K562 (cell line): Measurements from ENCODE around the gene POLD3. TPM values are rescaled to one million over a fixed set of nuclear protein-coding genes. Genes with fewer than 3 reads are reported as not detected.

Source experiments
- ATAC-seq: fragments of 200-7000 bp; cut with Tn5 transposase; 3 replicates; pipeline ENCODE4 v1.9.1; 2020; ENCODE audit warnings: moderate library complexity
- BruUV-seq: library from RNA; stranded (reverse); fragments of 400-500 nt; replicated peaks from 2 replicates; lab custom pipeline; 2021; lab: Mats Ljungman, UMichigan
- CTCF ChIA-PET: fragments of 300-600 bp; formaldehyde crosslinking; extraction: SDS; loops from one replicate; lab custom pipeline; 2021; ENCODE audit warnings: low intra/inter-chr PET ratio; lab: Yijun Ruan, JAX
- POLR2A ChIA-PET: fragments of 300-600, 350-650 bp; sonication (Branson Sonifier 250); formaldehyde crosslinking; extraction: SDS; loops from one replicate; lab custom pipeline; 2021; ENCODE audit warnings: antibody characterized with exemption, inconsistent platforms; lab: Yijun Ruan, JAX
- DNase-seq, 4 experiments: peaks; one replicate each; pipeline versions ENCODE4 v3.0.0 to v3.0.0-alpha.2; 2011 to 2018; ENCODE audit warnings: low spot score in 3 of 4, mixed read lengths in 3 of 4; ENCODE audit errors: extremely low read depth in 1 of 4
- FAIRE-seq: peaks from 2 replicates; lab custom pipeline; 2011; peaks lifted over from hg19 to GRCh38; lab: Jason Lieb, UNC
- H2AFZ ChIP-seq: 2 replicates; pipeline ENCODE4 v1.6.0; 2011; ENCODE audit warnings: low read depth, low read length, control low read depth, inconsistent platforms
- H3K27ac ChIP-seq: fragments of 200-600 bp; 3 replicates; pipeline ENCODE4 v1.8.0; 2011; ENCODE audit warnings: low read depth, mild to moderate bottlenecking, control low read depth, inconsistent platforms, low read length, moderate library complexity, mixed read lengths; ENCODE audit errors: extremely low read depth
- H3K27me3 ChIP-seq, 2 experiments: fragments of 300-600 bp in 1 of 2; 2 replicates in 1 of 2; 3 replicates in 1 of 2; pipeline versions ENCODE4 v1.6.0 to v1.8.0; 2011; ENCODE audit warnings: inconsistent platforms in 2 of 2, low read length in 2 of 2, mild to moderate bottlenecking in 1 of 2, mixed read lengths in 1 of 2, moderate library complexity in 1 of 2; ENCODE audit not compliant: control insufficient read depth in 2 of 2, insufficient read depth in 2 of 2
- H3K36me3 ChIP-seq: fragments of 300-600 bp; 3 replicates; pipeline ENCODE4 v1.8.0; 2011; ENCODE audit warnings: mild to moderate bottlenecking, low read length, inconsistent platforms; ENCODE audit not compliant: control insufficient read depth, insufficient read depth
- H3K4me1 ChIP-seq, 2 experiments: fragments of 200-600 bp in 1 of 2; replicated peaks in 1 of 2; 2 replicates in 1 of 2; 3 replicates in 1 of 2; pipeline versions ENCODE4 v1.5.1 to v1.8.0; 2011; ENCODE audit warnings: inconsistent platforms in 2 of 2, low read length in 2 of 2, mild to moderate bottlenecking in 1 of 2, mixed read lengths in 1 of 2, moderate library complexity in 1 of 2; ENCODE audit not compliant: control insufficient read depth in 2 of 2, insufficient read depth in 2 of 2
- H3K4me2 ChIP-seq: 2 replicates; pipeline ENCODE4 v1.6.1; 2011; ENCODE audit warnings: low read length, control low read depth, inconsistent platforms, mixed read lengths; ENCODE audit not compliant: insufficient read depth
- H3K4me3 ChIP-seq: fragments of 200-600 bp; sonication (generic), shearing (Covaris generic); 2 replicates; pipeline ENCODE4 v1.5.1; 2016; ENCODE audit warnings: control low read depth, inconsistent platforms
- H3K79me2 ChIP-seq: fragments of 200-600 bp; 3 replicates; pipeline ENCODE4 v1.8.0; 2011; ENCODE audit warnings: low read length, inconsistent platforms; ENCODE audit not compliant: control insufficient read depth, insufficient read depth
- H3K9ac ChIP-seq, 2 experiments: 2 replicates each; pipeline versions ENCODE4 v1.6.0 to v1.6.1; 2011; ENCODE audit warnings: low read depth in 2 of 2, low read length in 2 of 2, control low read depth in 1 of 2, inconsistent platforms in 1 of 2, mild to moderate bottlenecking in 1 of 2, mixed read lengths in 1 of 2; ENCODE audit not compliant: insufficient read depth in 1 of 2
- H3K9me1 ChIP-seq: one replicate; pipeline ENCODE4 v1.6.0; 2011; ENCODE audit warnings: inconsistent platforms, mild to moderate bottlenecking, low read length, moderate library complexity; ENCODE audit not compliant: control insufficient read depth, insufficient read depth
- H3K9me3 ChIP-seq: replicated peaks from 2 replicates; pipeline ENCODE4 v1.5.1; 2011; ENCODE audit warnings: low read depth, low read length, inconsistent platforms; ENCODE audit not compliant: control insufficient read depth, insufficient read depth
- H4K20me1 ChIP-seq: replicated peaks from 2 replicates; pipeline ENCODE4 v1.6.1; 2011; ENCODE audit warnings: low read length, inconsistent platforms, mixed read lengths; ENCODE audit not compliant: control insufficient read depth, insufficient read depth
- ATF3 ChIP-seq, 2 experiments: fragments of 450-650 bp in 1 of 2; sonication (generic) in 1 of 2; formaldehyde crosslinking in 1 of 2; IDR thresholded peaks in 1 of 2; conservative IDR thresholded peaks in 1 of 2; 2 replicates each; pipeline versions ENCODE4 v1.6.1 to v1.8.1; 2016 to 2023; ENCODE audit warnings: mild to moderate bottlenecking in 2 of 2, moderate library complexity in 2 of 2, inconsistent platforms in 1 of 2, missing genetic modification reagents in 1 of 2
- BCLAF1 ChIP-seq, 2 experiments: fragments of 450-650 bp in 1 of 2; IDR thresholded peaks; 2 replicates each; pipeline ENCODE4 v1.6.1; 2011 to 2017; ENCODE audit warnings: low read depth in 2 of 2, antibody characterized with exemption in 1 of 2, borderline replicate concordance in 1 of 2, low read length in 1 of 2, mild to moderate bottlenecking in 1 of 2, mixed read lengths in 1 of 2; ENCODE audit not compliant: control insufficient read depth in 1 of 2
- C11orf30 ChIP-seq: fragments of 450-650 bp; IDR thresholded peaks from 2 replicates; pipeline ENCODE4 v1.6.1; 2016; ENCODE audit warnings: low read depth, mild to moderate bottlenecking
- CCNT2 ChIP-seq: IDR thresholded peaks from 2 replicates; pipeline ENCODE4 v1.6.1; 2011; ENCODE audit warnings: borderline replicate concordance, low read depth, mild to moderate bottlenecking, moderate library complexity, mixed read lengths, low read length; ENCODE audit not compliant: insufficient read length; ENCODE audit errors: extremely low read depth
- CEBPG ChIP-seq, 3 experiments: fragments of 200-800 bp in 1 of 3; sonication (Bioruptor generic) in 1 of 3; sonication (generic) in 1 of 3; formaldehyde crosslinking in 1 of 3; IDR thresholded peaks in 2 of 3; conservative IDR thresholded peaks in 1 of 3; 2 replicates each; pipeline versions ENCODE4 v1.6.1 to v1.8.0; 2016 to 2022; ENCODE audit warnings: missing compliant biosample characterization in 2 of 3, missing genetic modification characterization in 2 of 3, mild to moderate bottlenecking in 1 of 3, missing genetic modification reagents in 1 of 3
- DMBX1 ChIP-seq: fragments of 250-450 bp; sonication (Bioruptor Pico); IDR thresholded peaks from 2 replicates; pipeline ENCODE4 v1.8.0; 2022; ENCODE audit warnings: inconsistent platforms, mild to moderate bottlenecking, moderate library complexity, borderline replicate concordance
- GATAD2B ChIP-seq: fragments of 450-650 bp; IDR thresholded peaks from 2 replicates; pipeline ENCODE4 v1.6.1; 2017; ENCODE audit warnings: mild to moderate bottlenecking, borderline replicate concordance
- HMGN3 ChIP-seq: IDR thresholded peaks from 2 replicates; pipeline ENCODE4 v1.6.1; 2011; ENCODE audit warnings: borderline replicate concordance, low read depth, mild to moderate bottlenecking, mixed read lengths, low read length; ENCODE audit not compliant: insufficient read length; ENCODE audit errors: extremely low read depth
- JUND ChIP-seq, 2 experiments: IDR thresholded peaks; 2 replicates in 1 of 2; 3 replicates in 1 of 2; pipeline ENCODE4 v1.6.1; 2011; ENCODE audit warnings: borderline replicate concordance in 2 of 2, low read depth in 2 of 2, low read length in 2 of 2, improper control_type of control experiment in 1 of 2, missing biosample characterization in 1 of 2, missing genetic modification characterization in 1 of 2, missing genetic modification reagents in 1 of 2
- LEF1 ChIP-seq: fragments of 450-650 bp; IDR thresholded peaks from 2 replicates; pipeline ENCODE4 v1.6.1; 2016; ENCODE audit warnings: mild to moderate bottlenecking
- MAFK ChIP-seq: IDR thresholded peaks from 2 replicates; pipeline ENCODE4 v1.6.1; 2011; ENCODE audit warnings: low read length, improper control_type of control experiment
- NFE2L1 ChIP-seq: fragments of 450-650 bp; IDR thresholded peaks from 2 replicates; pipeline ENCODE4 v1.6.1; 2016; ENCODE audit warnings: missing genetic modification characterization, low read depth, mild to moderate bottlenecking, missing compliant biosample characterization, moderate library complexity, borderline replicate concordance
- NR4A1 ChIP-seq, 2 experiments: fragments of 250-450 bp in 1 of 2; fragments of 450-650 bp in 1 of 2; sonication (Bioruptor Pico) in 1 of 2; IDR thresholded peaks; 2 replicates each; pipeline versions ENCODE4 v1.4.0 to v1.6.1; 2016 to 2020; ENCODE audit warnings: mild to moderate bottlenecking in 2 of 2, missing compliant biosample characterization in 1 of 2, missing genetic modification characterization in 1 of 2, moderate library complexity in 1 of 2
- ZNF316 ChIP-seq: fragments of 450-650 bp; IDR thresholded peaks from 2 replicates; pipeline ENCODE4 v1.6.1; 2016
- WGBS: fragments of 100-300 bp; shearing (Covaris generic); methylation state at CpG from one replicate; pipeline ENCODE4 v1.1.6; 2016; ENCODE audit warnings: low coverage, mixed read lengths; ENCODE audit not compliant: insufficient coverage; ENCODE audit errors: missing lambda C conversion rate; 5-methylcytosine and 5-hydroxymethylcytosine counted together
- in situ Hi-C: fragments of 300-500 bp; cut with MboI; formaldehyde crosslinking; loops from 4 replicates; pipeline ENCODE4 v1.15.0; 2018; ENCODE audit warnings: inconsistent platforms, mixed read lengths
- intact Hi-C: fragments of 100-400 bp; cut with micrococcal nuclease; formaldehyde crosslinking; loops from 2 replicates; pipeline ENCODE4 v1.14.2; 2022
- polyA plus RNA-seq, 8 experiments: library from polyadenylated mRNA; depleted of rRNA in 4 of 8; stranded (reverse) in 5 of 8; unstranded in 3 of 8; fragments of >200 nt; fragmentation: Nextera tagmentation in 2 of 8; fragmentation: Illumina TruSeq in 1 of 8; extraction: Ambion mirVana in 2 of 8; extraction: Trizol in 1 of 8; gene quantifications; 2 replicates each; pipeline versions ENCODE4 v1.2.1 to v1.2.3, GENCODE V29; 2011 to 2014; ENCODE audit warnings: inconsistent platforms in 1 of 8, missing spikeins in 1 of 8
- total RNA-seq, 7 experiments: library from RNA; depleted of rRNA in 6 of 7; stranded (reverse); fragments of >200 nt in 6 of 7; fragmentation: Illumina TruSeq in 2 of 7; extraction: Trizol in 2 of 7; gene quantifications; 2 replicates each; pipeline versions ENCODE4 v1.2.1 to v1.2.3, GENCODE V29; 2011 to 2021; ENCODE audit warnings: low replicate concordance in 1 of 7

Gene POLD3
- total and polyA plus RNA-seq, 9 of the 15 experiments (the other 6 are each of a cell fraction or from before 2014, with no cell fraction given) = 10.6 to 40.1 (median 24.6) TPM

GRCh38 chr11:74641905-74642304 is 49.5 kb downstream of the POLD3 start:
- WGBS = 54% methylated on average over 4 of the region's 4 CpGs
- POLR2A ChIA-PET = interaction anchor here (0.8 to 2.1 kb wide), 7 partner anchors 9 to 198 kb away, joined by 3 to 8 read pairs (median 4); no protein-coding TSS in a partner anchor
- 0 out of 2 replicates have a peak, but pooled peaks have one; percentile 21 for TF ChIP-seq DMBX1 (CRISPR knock-in tag)
- TF ChIP-seq CCNT2 = no peak
- peak; percentile 60; the same call in 1 of the 2 replicates for TF ChIP-seq C11orf30
- no peak for TF ChIP-seq LEF1
- peak; percentile 75 for TF ChIP-seq CEBPG (CRISPR knock-in tag; IDR thresholded peaks at IDR 0.05)
- peak; percentile 81 to 87 for TF ChIP-seq CEBPG (tag; conservative IDR thresholded peaks at IDR 0.05 in 1 of 2, IDR thresholded peaks at IDR 0.05 in 1 of 2)
- no peak for TF ChIP-seq BCLAF1 (IDR thresholded peaks at IDR 0.05; ENCODE audit: borderline replicate concordance in 1 of 2, control insufficient read depth in 1 of 2, low read depth in 2 of 2, low read length in 1 of 2)
- peak; percentile 71 for TF ChIP-seq ZNF316
- TF ChIP-seq ATF3 (IDR thresholded peaks at IDR 0.05) = peak; percentile 87
- no peak for TF ChIP-seq ATF3 (CRISPR knock-in tag; conservative IDR thresholded peaks at IDR 0.05)
- TF ChIP-seq NR4A1 (CRISPR knock-in tag; IDR thresholded peaks at IDR 0.05) = no peak
- TF ChIP-seq NR4A1 (tag; IDR thresholded peaks at IDR 0.05) = no peak
- TF ChIP-seq GATAD2B = no peak
- no peak for TF ChIP-seq NFE2L1 (tag)
- 0 out of 2 replicates have a peak, but pooled peaks have one; percentile 12 for TF ChIP-seq MAFK
- TF ChIP-seq HMGN3 = no peak
- TF ChIP-seq JUND (IDR thresholded peaks at IDR 0.05; ENCODE audit: borderline replicate concordance, low read depth, low read length) = no peak
- no peak for TF ChIP-seq JUND (tag; IDR thresholded peaks at IDR 0.05; ENCODE audit: borderline replicate concordance, low read depth, low read length)

More at GRCh38 chr11:74641905-74642304, 49.5 kb downstream of the POLD3 start:
- peak; percentile 72 for ATAC-seq
- H3K9ac ChIP-seq = peak overlapping the region in 1 of 2 experiments; percentile 38; a peak in 2 of 4 replicates
- peaks cover 0 to 43% of the 10 kb centered on the region in 2 experiments for H3K4me1 ChIP-seq
- H3K9me1 ChIP-seq = no peaks in the 10 kb centered on the region
- peaks cover 60% of the 10 kb centered on the region for H3K36me3 ChIP-seq
- H4K20me1 ChIP-seq = 0 out of 2 replicates have a peak, but pooled peaks cover 3% of the 10 kb centered on the region
- CTCF ChIA-PET = no interaction called here
- no peaks in the 10 kb centered on the region for H3K9me3 ChIP-seq
- FAIRE-seq = no peak
- no peak overlapping the region for H2AFZ ChIP-seq
- H3K27ac ChIP-seq = no peak overlapping the region; the same call in 1 of the 3 replicates
- H3K79me2 ChIP-seq = no peaks in the 10 kb centered on the region
- H3K4me3 ChIP-seq = no peak overlapping the region
- intact Hi-C loops (no loop called here), in situ Hi-C loops (no loop called here)
- peak in 1 of 4 experiments; percentile 36 for DNase-seq
- BruUV-seq = no TSS peak
- peak overlapping the region; percentile 14; the same call in 1 of the 2 replicates for H3K4me2 ChIP-seq
- H3K27me3 ChIP-seq = no peaks in the 10 kb centered on the region
